A673 (cell line): ENCODE results near the gene RNASEL.

Experiments
- EZH2 ChIP-seq: fragments of 200-600 bp; sonication (generic); IDR thresholded peaks from 2 replicates; pipeline ENCODE4 v1.6.1; 2017; ENCODE audit warnings: borderline replicate concordance, low read depth, mild to moderate bottlenecking, mixed read lengths, antibody characterized with exemption, low read length; ENCODE audit not compliant: poor library complexity, severe bottlenecking
- TF ChIP-seq, protein P1 (sequence below): fragments of 300-800, 200-600 bp; sonication (generic); conservative IDR thresholded peaks from 2 replicates; pipeline ENCODE4 v1.5.1; 2017; ENCODE audit warnings: low read depth, mild to moderate bottlenecking, antibody characterized with exemption, low read length, moderate library complexity, mixed read lengths

DNA sequence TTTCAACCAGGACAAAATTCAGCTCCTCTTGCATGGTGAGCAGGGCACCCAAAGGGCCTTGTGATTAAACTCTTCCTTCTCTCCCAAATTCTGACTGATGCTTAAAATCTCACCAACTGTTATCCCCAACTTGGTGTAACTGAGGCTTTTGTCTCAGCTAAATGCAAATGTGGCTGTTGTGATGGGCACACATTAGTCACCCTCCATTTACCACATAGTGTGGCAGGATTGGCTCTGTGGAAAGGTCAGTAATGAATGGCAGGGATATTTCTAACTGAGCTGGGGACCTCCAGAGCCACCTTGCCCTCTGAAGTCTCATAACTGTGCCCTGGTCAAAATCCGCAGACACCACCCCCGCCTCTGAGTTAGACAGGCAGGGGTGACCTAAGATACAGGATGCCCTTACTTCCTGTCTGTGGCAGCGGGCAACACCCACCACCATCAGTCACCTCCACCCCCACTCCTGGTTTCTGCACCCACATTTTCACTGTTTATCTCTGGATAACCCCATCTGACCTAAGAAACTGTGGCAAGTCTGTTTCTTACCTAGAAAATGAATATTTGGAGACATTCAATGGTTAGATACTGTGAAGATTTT, 40.5 kb upstream of the RNASEL start:
- TF ChIP-seq, protein P1, sequence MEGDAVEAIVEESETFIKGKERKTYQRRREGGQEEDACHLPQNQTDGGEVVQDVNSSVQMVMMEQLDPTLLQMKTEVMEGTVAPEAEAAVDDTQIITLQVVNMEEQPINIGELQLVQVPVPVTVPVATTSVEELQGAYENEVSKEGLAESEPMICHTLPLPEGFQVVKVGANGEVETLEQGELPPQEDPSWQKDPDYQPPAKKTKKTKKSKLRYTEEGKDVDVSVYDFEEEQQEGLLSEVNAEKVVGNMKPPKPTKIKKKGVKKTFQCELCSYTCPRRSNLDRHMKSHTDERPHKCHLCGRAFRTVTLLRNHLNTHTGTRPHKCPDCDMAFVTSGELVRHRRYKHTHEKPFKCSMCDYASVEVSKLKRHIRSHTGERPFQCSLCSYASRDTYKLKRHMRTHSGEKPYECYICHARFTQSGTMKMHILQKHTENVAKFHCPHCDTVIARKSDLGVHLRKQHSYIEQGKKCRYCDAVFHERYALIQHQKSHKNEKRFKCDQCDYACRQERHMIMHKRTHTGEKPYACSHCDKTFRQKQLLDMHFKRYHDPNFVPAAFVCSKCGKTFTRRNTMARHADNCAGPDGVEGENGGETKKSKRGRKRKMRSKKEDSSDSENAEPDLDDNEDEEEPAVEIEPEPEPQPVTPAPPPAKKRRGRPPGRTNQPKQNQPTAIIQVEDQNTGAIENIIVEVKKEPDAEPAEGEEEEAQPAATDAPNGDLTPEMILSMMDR = no peak
- TF ChIP-seq EZH2 = no peak
